GM18511 (cell line): ENCODE measurements around the gene SLC30A10.
"Not testable (repeated sequence)": the region's sequence is repeated elsewhere in the genome, so short reads cannot be mapped to it uniquely, and the experiment has no call there.

Source experiments
- ATAC-seq: cut with Tn5 transposase; IDR thresholded peaks from one replicate; pipeline ENCODE4 v1.9.1; 2021; ENCODE audit warnings: mild to moderate bottlenecking, moderate library complexity; ENCODE audit not compliant: unreplicated experiment

The SLC30A10 gene

GRCh38 chr1:219927956-219928790 lies at the start of gene SLC30A10:
SLC30A10 (minus strand) TSS chr1:219928557; CDS start chr1:219928440, 117 bp downstream.
- ATAC-seq, result peak; percentile 49

GRCh38 chr1:219973213-219973612 lies 44.9 kb upstream of the SLC30A10 start:
- no peak for ATAC-seq

- ATAC-seq, result no peak
Measured at GRCh38 chr1:219967361-219967760, 39.0 kb upstream of the SLC30A10 start.

GRCh38 chr1:219966071-219966349 lies 37.7 kb upstream of the SLC30A10 start:
- ATAC-seq, result no peak

GRCh38 chr1:219965285-219966070 lies 37.1 kb upstream of the SLC30A10 start:
- ATAC-seq, result no peak

GRCh38 chr1:219963432-219963831 lies 35.1 kb upstream of the SLC30A10 start:
- ATAC-seq, result no peak

GRCh38 chr1:219961684-219962083 lies 33.3 kb upstream of the SLC30A10 start:
- no peak for ATAC-seq

GRCh38 chr1:219959540-219960203 lies 31.3 kb upstream of the SLC30A10 start:
- ATAC-seq, result no peak

GRCh38 chr1:219958875-219959417 lies 30.6 kb upstream of the SLC30A10 start:
- no peak for ATAC-seq

- no peak for ATAC-seq
Measured at GRCh38 chr1:219954736-219955421, 26.5 kb upstream of the SLC30A10 start.

- no peak for ATAC-seq
Measured at GRCh38 chr1:219954052-219954451, 25.7 kb upstream of the SLC30A10 start.

GRCh38 chr1:219952361-219952760 lies 24.0 kb upstream of the SLC30A10 start:
- ATAC-seq, result no peak

GRCh38 chr1:219949227-219949626 lies 20.9 kb upstream of the SLC30A10 start:
- not testable (repeated sequence) for ATAC-seq

- not testable (repeated sequence) for ATAC-seq
Measured at GRCh38 chr1:219948766-219949165, 20.4 kb upstream of the SLC30A10 start.

GRCh38 chr1:219945795-219946194 lies 17.4 kb upstream of the SLC30A10 start:
- ATAC-seq, result peak; percentile 67

GRCh38 chr1:219941179-219942118 lies 13.1 kb upstream of the SLC30A10 start:
- no peak for ATAC-seq

GRCh38 chr1:219940707-219941106 lies 12.3 kb upstream of the SLC30A10 start:
- ATAC-seq, result no peak

- no peak for ATAC-seq
Measured at GRCh38 chr1:219938706-219939105, 10.3 kb upstream of the SLC30A10 start.

GRCh38 chr1:219933763-219934162 lies 5.4 kb upstream of the SLC30A10 start:
- ATAC-seq, result not testable (repeated sequence)

GRCh38 chr1:219931033-219931432 lies 2.7 kb upstream of the SLC30A10 start:
- ATAC-seq, result no peak
